Measurements from ENCODE around the gene GTF2I. TPM values are rescaled to one million over a fixed set of nuclear protein-coding genes. Genes with fewer than 3 reads are reported as not detected.

The GTF2I gene
- total RNA-seq, 1 experiment from 2014 or later, result 138 TPM

DNA sequence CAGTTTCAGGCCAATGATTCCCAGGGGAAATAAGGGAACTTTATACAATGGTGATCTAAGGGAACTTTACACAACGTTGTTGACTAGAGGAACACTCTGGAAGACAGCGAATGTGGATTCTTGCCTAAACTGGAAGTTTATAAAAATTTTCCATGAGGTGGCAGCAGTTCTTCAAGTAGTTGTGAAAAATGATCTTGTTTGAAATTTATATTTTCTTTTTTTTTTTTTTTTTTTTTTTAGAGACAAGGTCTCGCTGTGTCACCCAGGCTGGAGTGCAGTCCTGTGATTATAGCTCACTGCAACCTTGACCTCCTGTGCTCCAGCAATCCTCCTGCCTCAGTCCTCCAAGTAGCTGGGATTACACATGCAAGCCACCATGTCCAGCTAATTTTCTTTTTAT, 32.1 kb upstream of the GTF2I start:
- Histone ChIP-seq H3K9me3 (ENCODE audit: low read length) (no peaks in the 10 kb centered on the region), H3K36me3 (ENCODE audit: low read depth, low read length) (no peaks in the 10 kb centered on the region), H3K4me3 (ENCODE audit: low read length) (no peak overlapping the region), H4K20me1 (ENCODE audit: low read length) (no peaks in the 10 kb centered on the region), H3F3A (ENCODE audit: low read length, unreplicated experiment) (no peaks in the 10 kb centered on the region), H2AFZ (ENCODE audit: low read length) (no peak overlapping the region), H3K4me1 (ENCODE audit: insufficient read depth, low read length) (no peaks in the 10 kb centered on the region), H3K9me2 (replicated peaks; ENCODE audit: low read length) (no peaks in the 10 kb centered on the region), H3K27ac (ENCODE audit: low read length) (no peak overlapping the region), H3K4me2 (ENCODE audit: low read length) (no peak overlapping the region), H3K27me3 (ENCODE audit: low read length) (no peaks in the 10 kb centered on the region), H3K9ac (ENCODE audit: low read length) (no peak overlapping the region), H3K79me2 (ENCODE audit: low read length) (no peaks in the 10 kb centered on the region)
- BruUV-seq (replicated peaks), result no TSS peak
- peak; percentile 55 for DNase-seq
- ChIA-PET CTCF (no interaction called here), POLR2A (ENCODE audit: unreplicated experiment) (interaction anchor here (0.7 kb wide), 1 partner anchor 102 kb away, joined by 3 read pairs; no protein-coding TSS in a partner anchor)
- intact Hi-C loops (cut with micrococcal nuclease), result loop anchor here (1.0 to 10.0 kb wide), 2 partner anchors 31 to 59 kb away; no protein-coding TSS in a partner anchor
- TF ChIP-seq, protein P1, sequence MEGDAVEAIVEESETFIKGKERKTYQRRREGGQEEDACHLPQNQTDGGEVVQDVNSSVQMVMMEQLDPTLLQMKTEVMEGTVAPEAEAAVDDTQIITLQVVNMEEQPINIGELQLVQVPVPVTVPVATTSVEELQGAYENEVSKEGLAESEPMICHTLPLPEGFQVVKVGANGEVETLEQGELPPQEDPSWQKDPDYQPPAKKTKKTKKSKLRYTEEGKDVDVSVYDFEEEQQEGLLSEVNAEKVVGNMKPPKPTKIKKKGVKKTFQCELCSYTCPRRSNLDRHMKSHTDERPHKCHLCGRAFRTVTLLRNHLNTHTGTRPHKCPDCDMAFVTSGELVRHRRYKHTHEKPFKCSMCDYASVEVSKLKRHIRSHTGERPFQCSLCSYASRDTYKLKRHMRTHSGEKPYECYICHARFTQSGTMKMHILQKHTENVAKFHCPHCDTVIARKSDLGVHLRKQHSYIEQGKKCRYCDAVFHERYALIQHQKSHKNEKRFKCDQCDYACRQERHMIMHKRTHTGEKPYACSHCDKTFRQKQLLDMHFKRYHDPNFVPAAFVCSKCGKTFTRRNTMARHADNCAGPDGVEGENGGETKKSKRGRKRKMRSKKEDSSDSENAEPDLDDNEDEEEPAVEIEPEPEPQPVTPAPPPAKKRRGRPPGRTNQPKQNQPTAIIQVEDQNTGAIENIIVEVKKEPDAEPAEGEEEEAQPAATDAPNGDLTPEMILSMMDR (conservative IDR thresholded peaks at IDR 0.05; ENCODE audit: low read depth, low read length), result peak; percentile 41; the same call in 1 of the 2 replicates
- no peak for TF ChIP-seq EZH2 (IDR thresholded peaks at IDR 0.05; ENCODE audit: low read length, unreplicated experiment)
- ATAC-seq, result peak; percentile 50; the same call in 1 of the 2 replicates

DNA sequence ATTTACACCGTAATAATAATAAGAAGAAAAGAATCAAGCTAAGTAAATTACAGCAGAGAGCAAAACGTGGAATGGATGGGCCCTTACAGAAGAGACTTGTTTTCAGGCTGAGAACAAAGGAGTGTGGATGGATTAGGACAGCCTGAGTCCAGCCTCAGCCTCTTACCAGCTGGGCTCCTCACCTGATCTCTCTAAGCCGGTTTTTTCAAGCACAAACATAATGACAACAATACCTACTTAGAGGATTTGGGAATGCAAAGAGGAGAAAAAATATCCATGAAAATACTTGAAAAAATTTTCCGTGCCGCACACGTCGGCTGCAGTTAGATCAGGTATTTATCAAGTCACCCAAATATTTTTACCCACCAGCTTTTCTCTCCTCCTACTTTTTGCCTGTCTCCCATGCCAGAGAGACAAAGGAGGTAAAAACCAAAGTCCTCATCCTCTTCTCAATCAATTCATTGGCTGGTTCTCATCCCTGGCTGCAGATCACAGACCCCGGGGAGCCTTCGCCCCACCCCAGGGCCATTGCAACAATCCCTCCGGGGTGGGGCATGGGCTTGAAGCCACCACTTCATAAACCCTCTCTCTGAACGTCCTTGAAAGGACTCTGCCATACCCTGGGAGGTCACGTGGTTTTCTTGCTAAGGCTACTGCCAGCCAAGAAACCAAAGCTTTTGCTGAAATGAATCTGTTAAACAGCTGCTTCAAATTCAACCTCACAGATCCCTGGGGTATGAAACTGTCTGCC, 29.7 kb upstream of the GTF2I start:
- H3K4me1 ChIP-seq (ENCODE audit: insufficient read depth, low read length), result no peaks in the 10 kb centered on the region
- H3K27me3 ChIP-seq (ENCODE audit: low read length), result no peaks in the 10 kb centered on the region
- POLR2A ChIA-PET (ENCODE audit: unreplicated experiment), result interaction anchor here (0.5 kb wide), 1 partner anchor 30 kb away, joined by 20 read pairs; the partner anchor contains the start of gene GTF2I
- H3K9me3 ChIP-seq (ENCODE audit: low read length), result no peaks in the 10 kb centered on the region
- H2AFZ ChIP-seq (ENCODE audit: low read length), result no peak overlapping the region
- H4K20me1 ChIP-seq (ENCODE audit: low read length), result no peaks in the 10 kb centered on the region
- CTCF ChIA-PET, result no interaction called here
- no peak overlapping the region for H3K4me2 ChIP-seq (ENCODE audit: low read length)
- H3K27ac ChIP-seq (ENCODE audit: low read length), result no peak overlapping the region
- H3K36me3 ChIP-seq (ENCODE audit: low read depth, low read length), result no peaks in the 10 kb centered on the region
- DNase-seq (no peak), ATAC-seq (no peak)
- BruUV-seq (replicated peaks), result no TSS peak
- no peaks in the 10 kb centered on the region for H3F3A ChIP-seq (ENCODE audit: low read length, unreplicated experiment)
- no peak for TF ChIP-seq EZH2 (IDR thresholded peaks at IDR 0.05; ENCODE audit: low read length, unreplicated experiment)
- TF ChIP-seq, protein P1 (conservative IDR thresholded peaks at IDR 0.05; ENCODE audit: low read depth, low read length), result no peak
- no peak overlapping the region for H3K4me3 ChIP-seq (ENCODE audit: low read length)
- no peaks in the 10 kb centered on the region for H3K9me2 ChIP-seq (replicated peaks; ENCODE audit: low read length)
- no peaks in the 10 kb centered on the region for H3K79me2 ChIP-seq (ENCODE audit: low read length)
- intact Hi-C loops (cut with micrococcal nuclease), result loop anchor here (10.0 kb wide), 1 partner anchor 57 kb away; no protein-coding TSS in a partner anchor
- H3K9ac ChIP-seq (ENCODE audit: low read length), result no peak overlapping the region

DNA sequence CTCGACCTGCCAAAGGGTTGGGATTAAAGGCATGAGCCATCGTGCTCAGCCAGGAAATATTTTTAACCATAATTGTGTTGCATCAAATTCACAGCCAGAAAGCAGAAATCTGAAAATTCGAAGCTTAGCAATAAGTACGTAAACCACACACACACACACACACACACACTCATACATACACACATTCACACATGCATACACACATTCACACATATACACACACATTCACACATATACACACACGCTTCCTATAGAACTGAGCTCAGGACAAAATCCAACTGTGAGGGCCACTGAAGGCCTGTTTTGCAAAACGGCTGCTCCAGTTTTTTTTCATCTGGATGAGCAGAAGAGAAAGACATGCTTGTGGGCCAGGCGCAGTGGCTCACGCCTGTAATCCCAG, 25.0 kb upstream of the GTF2I start:
- CTCF ChIA-PET, result no interaction called here

More for the DNA sequence above, 25.0 kb upstream of the GTF2I start:
- Histone ChIP-seq H3K4me3 (ENCODE audit: low read length) (no peak overlapping the region), H3K4me2 (ENCODE audit: low read length) (no peak overlapping the region), H3K79me2 (ENCODE audit: low read length) (no peaks in the 10 kb centered on the region), H3F3A (ENCODE audit: low read length, unreplicated experiment) (no peaks in the 10 kb centered on the region), H3K4me1 (ENCODE audit: insufficient read depth, low read length) (peaks cover 17% of the 10 kb centered on the region), H4K20me1 (ENCODE audit: low read length) (no peaks in the 10 kb centered on the region), H3K36me3 (ENCODE audit: low read depth, low read length) (no peaks in the 10 kb centered on the region), H3K27me3 (ENCODE audit: low read length) (no peaks in the 10 kb centered on the region), H3K9me3 (ENCODE audit: low read length) (no peaks in the 10 kb centered on the region), H3K27ac (ENCODE audit: low read length) (no peak overlapping the region), H3K9ac (ENCODE audit: low read length) (no peak overlapping the region), H3K9me2 (replicated peaks; ENCODE audit: low read length) (no peaks in the 10 kb centered on the region), H2AFZ (ENCODE audit: low read length) (no peak overlapping the region)
- BruUV-seq (replicated peaks), result no TSS peak
- DNase-seq, result no peak
- intact Hi-C loops (cut with micrococcal nuclease), result no loop called here
- POLR2A ChIA-PET (ENCODE audit: unreplicated experiment), result interaction anchor here (0.5 kb wide), 1 partner anchor 90 kb away, joined by 3 read pairs; no protein-coding TSS in a partner anchor
- TF ChIP-seq, protein P1 (conservative IDR thresholded peaks at IDR 0.05; ENCODE audit: low read depth, low read length), result no peak
- TF ChIP-seq EZH2phosphoT487 (IDR thresholded peaks at IDR 0.05; ENCODE audit: borderline replicate concordance, low read length) (no peak), EZH2 (IDR thresholded peaks at IDR 0.05; ENCODE audit: low read length, unreplicated experiment) (no peak)
- ATAC-seq, result no peak

All from PC-3 (cell line).